ENCODE measurements around the gene HOXA9.

DNA sequence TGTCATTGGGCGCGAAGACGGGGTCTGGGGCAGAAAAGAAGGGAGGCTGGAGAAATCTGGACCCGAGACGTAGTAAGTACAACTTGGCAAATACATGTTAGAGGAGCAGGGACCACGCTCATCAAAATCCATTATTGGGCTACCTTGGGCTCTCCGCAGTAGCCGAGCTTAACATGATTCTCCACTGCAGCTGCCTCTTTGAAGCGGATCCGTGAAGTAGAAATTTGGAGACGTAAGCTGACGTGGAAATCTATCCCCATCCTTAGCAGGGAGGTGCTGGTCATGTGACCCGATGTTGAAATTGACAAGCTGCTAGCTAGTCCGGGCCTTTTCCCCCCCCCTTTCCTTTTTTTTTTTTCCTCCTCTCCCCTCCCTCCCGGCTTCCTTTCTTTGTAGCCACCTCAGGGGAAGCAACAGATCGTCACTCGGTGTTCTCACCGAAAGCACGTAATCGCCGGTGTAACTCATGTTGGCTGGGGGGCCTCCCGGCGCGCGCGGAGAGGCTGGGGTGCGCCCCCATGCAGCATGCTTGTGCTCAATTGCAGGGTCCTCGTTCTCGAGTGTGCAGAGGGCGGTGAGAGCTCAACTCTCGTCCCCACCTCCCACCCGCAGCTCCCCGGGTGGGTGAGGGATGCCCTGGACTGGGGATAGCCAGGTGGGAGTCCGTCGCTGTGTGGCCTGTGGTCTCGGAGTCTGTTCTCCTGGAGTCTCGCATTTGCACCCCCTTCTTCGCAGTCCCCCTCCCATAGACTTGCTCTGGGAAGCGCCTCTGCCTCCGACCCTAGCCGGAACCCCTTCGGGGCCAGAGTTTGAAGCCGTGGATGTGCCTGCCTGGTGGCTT, 19.9 kb upstream of the HOXA9 start, which contains the start of gene HOXA11:
- TF ChIP-seq CTCF (IDR thresholded peaks at IDR 0.05) (no peak), POLR2A (IDR thresholded peaks at IDR 0.05) (no peak)

All from ovary (tissue), 3 donors.